Neural crest cell (in vitro differentiated cells): ENCODE data around the gene EMX1. TPM values are rescaled to one million over a fixed set of nuclear protein-coding genes. Genes with fewer than 3 reads are reported as not detected.
A peak's percentile ranks its signal among the peaks of the same experiment; 100 is the strongest.

ENCODE experiments used
- DNase-seq: peaks from one replicate; pipeline ENCODE4 v3.0.0; 2021; ENCODE audit warnings: low read depth, mixed read lengths, low spot score
- H3K27ac Mint-ChIP-seq: one replicate; pipeline ENCODE4 v1.8.0; 2021; ENCODE audit warnings: mild to moderate bottlenecking, mixed read lengths; ENCODE audit not compliant: unreplicated experiment
- H3K27me3 Mint-ChIP-seq: 2 replicates; pipeline ENCODE4 v1.8.0; 2021; ENCODE audit warnings: low read depth, mild to moderate bottlenecking, mixed read lengths
- H3K36me3 Mint-ChIP-seq: 2 replicates; pipeline ENCODE4 v1.8.0; 2021; ENCODE audit warnings: low read depth, mild to moderate bottlenecking, mixed read lengths
- H3K4me1 Mint-ChIP-seq: 2 replicates; pipeline ENCODE4 v1.8.0; 2021; ENCODE audit warnings: mixed read lengths
- H3K4me3 Mint-ChIP-seq: one replicate; pipeline ENCODE4 v1.8.0; 2021; ENCODE audit warnings: mild to moderate bottlenecking, mixed read lengths
- H3K9me3 Mint-ChIP-seq: 2 replicates; pipeline ENCODE4 v1.8.0; 2021; ENCODE audit warnings: mixed read lengths
- CTCF ChIP-seq: fragments of 200-600 bp; sonication (generic); conservative IDR thresholded peaks from 2 replicates; pipeline ENCODE4 v1.5.0; 2021; ENCODE audit warnings: antibody characterized with exemption, mild to moderate bottlenecking
- total RNA-seq: library from RNA; stranded (reverse); gene quantifications from 2 replicates; pipeline ENCODE4 v1.2.1, GENCODE V29; 2021

EMX1 gene
- total RNA-seq, 1 donor from 2014 or later: not detected

- TF ChIP-seq CTCF: no peak
- no peaks in the 10 kb centered on the region for H3K9me3 Mint-ChIP-seq
- H3K4me1 Mint-ChIP-seq: peaks cover 14% of the 10 kb centered on the region
- no peak overlapping the region for H3K4me3 Mint-ChIP-seq
- no peak for DNase-seq
- no peak overlapping the region for H3K27ac Mint-ChIP-seq
- H3K36me3 Mint-ChIP-seq: peaks cover 7% of the 10 kb centered on the region
- peaks cover 35% of the 10 kb centered on the region for H3K27me3 Mint-ChIP-seq
These were observed 35.6 kb downstream of the EMX1 start for GRCh38 chr2:72952961-72953360.

- Mint-ChIP-seq H3K36me3 (peaks cover 7% of the 10 kb centered on the region), H3K4me3 (no peak overlapping the region), H3K4me1 (peaks cover 14% of the 10 kb centered on the region), H3K27ac (no peak overlapping the region), H3K27me3 (peaks cover 35% of the 10 kb centered on the region), H3K9me3 (no peaks in the 10 kb centered on the region)
- no peak for TF ChIP-seq CTCF
- no peak for DNase-seq
These were observed 36.2 kb downstream of the EMX1 start for GRCh38 chr2:72953528-72953927.

GRCh38 chr2:72953976-72954375, 36.7 kb downstream of the EMX1 start:
- H3K27me3 Mint-ChIP-seq: peaks cover 36% of the 10 kb centered on the region
- no peak for TF ChIP-seq CTCF
- peaks cover 14% of the 10 kb centered on the region for H3K4me1 Mint-ChIP-seq
- no peak for DNase-seq
- peaks cover 7% of the 10 kb centered on the region for H3K36me3 Mint-ChIP-seq
- H3K9me3 Mint-ChIP-seq: no peaks in the 10 kb centered on the region
- H3K27ac Mint-ChIP-seq: no peak overlapping the region
- no peak overlapping the region for H3K4me3 Mint-ChIP-seq

- Mint-ChIP-seq H3K4me3 (no peak overlapping the region), H3K9me3 (no peaks in the 10 kb centered on the region), H3K4me1 (peaks cover 14% of the 10 kb centered on the region), H3K36me3 (peaks cover 7% of the 10 kb centered on the region), H3K27ac (no peak overlapping the region), H3K27me3 (peaks cover 42% of the 10 kb centered on the region)
- TF ChIP-seq CTCF: no peak
- DNase-seq: no peak
These were observed 37.3 kb downstream of the EMX1 start for GRCh38 chr2:72954376-72955227.

- H3K4me1 Mint-ChIP-seq: peaks cover 14% of the 10 kb centered on the region
- peak overlapping the region; percentile 82 for H3K27ac Mint-ChIP-seq
- H3K9me3 Mint-ChIP-seq: no peaks in the 10 kb centered on the region
- peaks cover 47% of the 10 kb centered on the region for H3K27me3 Mint-ChIP-seq
- DNase-seq: no peak
- no peak for TF ChIP-seq CTCF
- H3K36me3 Mint-ChIP-seq: peaks cover 7% of the 10 kb centered on the region
- H3K4me3 Mint-ChIP-seq: peak overlapping the region; percentile 15
These were observed 38.1 kb downstream of the EMX1 start for GRCh38 chr2:72955228-72956049.
